ENCODE results near the gene LRFN4.

The LRFN4 gene

DNA sequence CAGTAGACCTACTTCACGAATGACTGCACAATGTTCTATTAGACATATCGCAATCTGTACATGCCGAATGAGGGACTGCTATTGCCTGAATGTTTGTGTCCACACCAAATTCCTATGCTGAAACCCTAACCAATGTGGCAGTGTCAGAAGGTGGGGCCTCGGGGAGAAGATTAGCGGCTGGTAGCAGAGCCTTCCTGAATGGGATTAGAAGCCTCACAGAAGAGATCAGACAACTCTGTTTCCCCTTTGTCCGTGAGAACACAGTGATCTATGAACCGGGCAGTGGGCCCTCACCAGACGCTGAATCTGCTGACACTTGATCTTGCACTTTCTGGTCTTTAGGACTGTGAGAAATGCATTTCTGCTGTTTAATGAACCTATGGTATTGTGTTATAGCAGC is 33.1 kb downstream of the LRFN4 start:
- no peak for DNase-seq (ENCODE audit: low spot score)

DNA sequence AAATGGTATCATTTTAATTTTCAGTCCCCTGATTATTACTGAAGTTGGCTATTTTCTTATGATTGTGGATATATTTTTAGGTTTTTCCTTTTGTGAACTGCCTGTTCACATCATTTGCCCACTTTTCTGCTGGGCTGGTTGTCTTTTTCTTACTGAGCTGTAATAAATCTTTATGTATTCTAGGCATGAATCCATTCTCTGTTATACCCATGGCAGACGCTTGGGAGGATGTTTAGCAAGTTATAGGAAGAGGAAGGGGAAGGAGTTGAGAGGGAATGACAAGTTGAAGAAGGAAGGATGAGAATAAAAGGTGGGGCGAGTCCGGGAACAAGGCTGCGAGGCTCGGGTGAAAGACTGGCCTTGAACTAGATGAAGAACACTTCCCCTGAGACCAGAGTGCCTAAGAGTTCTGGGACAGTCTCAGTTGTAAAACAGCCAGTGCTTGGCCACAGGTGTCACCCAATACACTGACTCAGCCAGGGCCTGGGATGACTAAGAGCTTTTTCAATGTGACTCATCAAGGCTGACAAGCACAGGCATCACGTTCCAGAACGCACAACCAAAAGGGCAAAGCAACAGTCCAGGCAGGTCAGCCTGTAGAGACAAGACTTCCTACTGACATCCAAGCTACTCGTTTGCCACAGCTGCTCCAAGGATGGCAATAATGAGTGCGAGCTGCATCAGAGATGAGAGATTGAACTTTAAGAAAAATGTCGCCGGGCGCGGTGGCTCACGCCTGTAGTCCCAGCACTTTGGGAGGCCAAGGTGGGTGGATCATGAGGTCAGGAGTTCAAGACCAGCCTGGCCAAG is 35.2 kb downstream of the LRFN4 start:
- no peak for DNase-seq (ENCODE audit: low spot score)

GRCh38 chr11:66892911-66893310 is 36.0 kb downstream of the LRFN4 start:
- DNase-seq (ENCODE audit: low spot score): no peak

GRCh38 chr11:66894141-66894540 is 37.3 kb downstream of the LRFN4 start:
- DNase-seq (ENCODE audit: low spot score): no peak

GRCh38 chr11:66901964-66902390 is 45.1 kb downstream of the LRFN4 start:
- no peak for DNase-seq (ENCODE audit: low spot score)

GRCh38 chr11:66902486-66903177 is 45.8 kb downstream of the LRFN4 start:
- DNase-seq (ENCODE audit: low spot score): no peak

- no peak for DNase-seq (ENCODE audit: low spot score)
Observed at GRCh38 chr11:66904055-66904454, 47.2 kb downstream of the LRFN4 start.

GRCh38 chr11:66904561-66904960 is 47.7 kb downstream of the LRFN4 start:
- no peak for DNase-seq (ENCODE audit: low spot score)

- DNase-seq (ENCODE audit: low spot score): peak; percentile 8
Observed at GRCh38 chr11:66904981-66905521, 48.2 kb downstream of the LRFN4 start.

- DNase-seq (ENCODE audit: low spot score): no peak
Observed at GRCh38 chr11:66905631-66906030, 48.8 kb downstream of the LRFN4 start.

- no peak for DNase-seq (ENCODE audit: low spot score)
Observed at GRCh38 chr11:66906061-66906733, 49.3 kb downstream of the LRFN4 start.

GRCh38 chr11:66907751-66908630 is 51.1 kb downstream of the LRFN4 start:
- DNase-seq (ENCODE audit: low spot score): no peak

DNA sequence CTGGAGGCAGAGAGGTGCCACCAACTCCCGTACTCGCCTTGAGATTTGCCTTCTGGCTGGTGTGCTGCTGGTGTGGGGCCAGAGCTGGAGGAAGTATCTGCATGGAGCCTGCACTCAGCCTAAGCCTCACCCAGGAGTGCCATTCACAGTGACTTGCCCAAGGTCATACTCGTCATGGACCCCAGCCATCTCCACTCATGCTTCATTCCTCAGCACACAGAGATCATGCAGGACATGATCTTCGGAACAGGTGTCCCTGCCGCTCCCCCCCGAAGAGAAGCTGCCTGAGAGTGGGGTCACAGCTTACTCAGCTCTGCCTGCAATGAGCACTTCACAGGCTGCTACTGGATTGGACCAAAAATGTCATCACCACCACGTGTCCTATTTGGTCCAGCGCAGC is 52.3 kb downstream of the LRFN4 start:
- DNase-seq (ENCODE audit: low spot score): no peak

- no peak for DNase-seq (ENCODE audit: low spot score)
Observed at GRCh38 chr11:66910016-66910415, 53.2 kb downstream of the LRFN4 start.

Measured in Ammon's horn (tissue), 1 donor.